Lower leg skin (tissue), 3 donors: Measurements from ENCODE around the gene JPH4.

Experiments
- POLR2A ChIP-seq, 2 donors: fragments of 450-650 bp; IDR thresholded peaks; one replicate each; pipeline ENCODE4 v1.6.1; 2016 to 2017; ENCODE audit warnings: antibody characterized with exemption in 2 of 2, mild to moderate bottlenecking in 1 of 2, moderate library complexity in 1 of 2
- TF ChIP-seq, protein P1 (sequence below), 3 donors: fragments of 450-650 bp; IDR thresholded peaks; one replicate each; pipeline ENCODE4 v1.5.1; 2016; ENCODE audit warnings: antibody characterized with exemption in 3 of 3, mild to moderate bottlenecking in 3 of 3, moderate library complexity in 2 of 3

DNA sequence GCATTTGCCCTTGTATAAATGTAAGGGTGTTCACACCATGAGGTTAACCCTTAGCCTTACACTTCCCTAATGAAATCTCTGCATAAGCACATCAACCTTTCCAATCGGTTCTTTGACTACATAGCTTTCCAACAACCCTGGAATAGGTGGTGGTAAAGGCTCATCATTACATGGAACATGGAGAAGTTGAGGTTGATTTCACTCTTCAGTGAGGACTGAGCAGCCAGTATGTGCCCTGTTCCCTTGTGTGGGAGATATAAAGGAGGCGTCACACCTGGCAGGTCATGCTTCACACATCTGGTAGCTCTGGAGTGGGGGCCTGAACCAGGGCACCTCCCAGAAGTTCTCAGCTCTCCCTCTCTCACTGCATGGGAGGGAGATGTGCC lies 21.7 kb upstream of the JPH4 start:
- TF ChIP-seq, protein P1, sequence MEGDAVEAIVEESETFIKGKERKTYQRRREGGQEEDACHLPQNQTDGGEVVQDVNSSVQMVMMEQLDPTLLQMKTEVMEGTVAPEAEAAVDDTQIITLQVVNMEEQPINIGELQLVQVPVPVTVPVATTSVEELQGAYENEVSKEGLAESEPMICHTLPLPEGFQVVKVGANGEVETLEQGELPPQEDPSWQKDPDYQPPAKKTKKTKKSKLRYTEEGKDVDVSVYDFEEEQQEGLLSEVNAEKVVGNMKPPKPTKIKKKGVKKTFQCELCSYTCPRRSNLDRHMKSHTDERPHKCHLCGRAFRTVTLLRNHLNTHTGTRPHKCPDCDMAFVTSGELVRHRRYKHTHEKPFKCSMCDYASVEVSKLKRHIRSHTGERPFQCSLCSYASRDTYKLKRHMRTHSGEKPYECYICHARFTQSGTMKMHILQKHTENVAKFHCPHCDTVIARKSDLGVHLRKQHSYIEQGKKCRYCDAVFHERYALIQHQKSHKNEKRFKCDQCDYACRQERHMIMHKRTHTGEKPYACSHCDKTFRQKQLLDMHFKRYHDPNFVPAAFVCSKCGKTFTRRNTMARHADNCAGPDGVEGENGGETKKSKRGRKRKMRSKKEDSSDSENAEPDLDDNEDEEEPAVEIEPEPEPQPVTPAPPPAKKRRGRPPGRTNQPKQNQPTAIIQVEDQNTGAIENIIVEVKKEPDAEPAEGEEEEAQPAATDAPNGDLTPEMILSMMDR (IDR thresholded peaks at IDR 0.05): no peak
- no peak for TF ChIP-seq POLR2A (IDR thresholded peaks at IDR 0.05)
